ENCODE results near the gene ASIC3. TPM values are rescaled to one million over a fixed set of nuclear protein-coding genes. Genes with fewer than 3 reads are reported as not detected.

The ASIC3 gene
- total and polyA plus RNA-seq, 2 of the 8 experiments (the other 6 are each of a cell fraction or from before 2014, with no cell fraction given), result 1.6 to 1.9 TPM

DNA sequence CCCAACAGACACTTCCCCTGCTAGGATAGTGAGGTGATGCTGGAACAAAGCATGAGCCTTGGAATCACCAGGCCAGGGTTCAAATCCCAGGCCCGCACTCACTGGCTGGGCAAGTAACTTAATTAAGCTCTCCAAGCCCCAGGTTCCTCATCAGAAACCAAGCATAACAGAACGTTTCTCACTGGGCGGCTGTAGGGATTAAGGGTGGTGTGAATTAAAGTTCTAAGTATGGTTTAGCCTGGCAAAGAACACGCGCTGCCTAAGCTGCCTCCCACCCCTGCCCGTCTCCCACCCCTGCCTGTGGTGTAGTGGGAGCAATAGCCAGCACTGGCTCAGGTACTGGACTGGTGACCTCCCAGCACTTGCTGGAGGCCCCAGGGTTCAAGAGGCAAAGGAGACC, 16.7 kb downstream of the ASIC3 start (continued):
- no peak for TF ChIP-seq RBBP5 (IDR thresholded peaks at IDR 0.05; ENCODE audit: borderline replicate concordance, low read depth, low read length)
- no peak for TF ChIP-seq ASH2L (IDR thresholded peaks at IDR 0.05; ENCODE audit: low read length)
- no peak for TF ChIP-seq CREB1 (IDR thresholded peaks at IDR 0.05)
- TF ChIP-seq CHD2 (IDR thresholded peaks at IDR 0.05; ENCODE audit: low read length), result no peak
- no peak for TF ChIP-seq HDAC6 (IDR thresholded peaks at IDR 0.05; ENCODE audit: low read depth, low read length)
- no peak for TF ChIP-seq GTF2F1 (IDR thresholded peaks at IDR 0.05; ENCODE audit: borderline replicate concordance, low read depth, low read length)
- TF ChIP-seq KDM1A (IDR thresholded peaks at IDR 0.05; ENCODE audit: borderline replicate concordance, low read length), result no peak
- TF ChIP-seq JUND (IDR thresholded peaks at IDR 0.05; ENCODE audit: low read length), result no peak
- no peak for TF ChIP-seq POU5F1 (IDR thresholded peaks at IDR 0.05; ENCODE audit: low read depth, low read length)
